Measurements from ENCODE around the gene AACS. TPM values are rescaled to one million over a fixed set of nuclear protein-coding genes. Genes with fewer than 3 reads are reported as not detected.

The AACS gene
- total and polyA plus RNA-seq, 2 donors (not counting 1 experiment from before 2014, with no cell fraction given), result 6.1 to 20.8 TPM

DNA sequence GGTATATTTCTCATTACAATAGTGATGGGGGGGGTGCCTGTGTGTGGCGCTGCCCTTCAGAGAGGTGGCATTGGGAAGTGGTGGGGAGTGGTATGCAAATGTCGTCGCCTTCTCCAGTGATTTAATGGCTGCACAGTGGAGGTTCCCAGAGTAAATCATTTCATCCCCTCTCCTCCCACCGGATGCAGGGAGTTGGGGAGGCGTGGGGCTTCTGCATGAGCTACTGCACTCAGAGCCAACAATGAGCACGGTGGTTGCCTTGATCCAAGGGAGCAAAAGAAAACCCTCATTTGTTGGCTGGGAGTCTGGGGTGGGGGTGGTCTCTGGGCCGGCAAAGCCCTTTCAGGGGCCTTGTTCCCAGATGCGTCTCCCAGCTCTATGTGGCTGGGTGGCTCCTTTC is 124.3 kb downstream of the AACS start:
- H3K27me3 ChIP-seq (replicated peaks in 1 of 4; ENCODE audit: control extremely low read depth in 1 of 4, control insufficient read depth in 3 of 4, insufficient read depth in 4 of 4, low read length in 3 of 4), result peaks cover 0 to 73% (median 29%) of the 10 kb centered on the region in 4 experiments
- Mint-ChIP-seq H3K27ac (no peak overlapping the region), H3K4me3 (no peak overlapping the region), H3K27me3 (peaks cover 62% of the 10 kb centered on the region), H3K9me3 (ENCODE audit: insufficient read depth) (no peaks in the 10 kb centered on the region), H3K4me1 (peaks cover 22% of the 10 kb centered on the region)
- H3K9me3 ChIP-seq (ENCODE audit: control extremely low read depth in 1 of 3, control insufficient read depth in 2 of 3, insufficient read depth in 1 of 3, low read length in 2 of 3), result peaks cover 0 to 6% (median 0%) of the 10 kb centered on the region in 3 donors
- H3K4me2 ChIP-seq (replicated peaks; ENCODE audit: low read depth, low read length, poor library complexity, severe bottlenecking), result no peak overlapping the region
- ChIA-PET CTCF (interaction anchor here (1.2 kb wide), 1 partner anchor 11 kb away, joined by 3 read pairs; no protein-coding TSS in a partner anchor), POLR2A (no interaction called here)
- TF ChIP-seq CTCF (IDR thresholded peaks at IDR 0.05), result no peak
- TF ChIP-seq EZH2 (IDR thresholded peaks at IDR 0.05; ENCODE audit: borderline replicate concordance, insufficient read depth, low read depth, low read length, poor library complexity, severe bottlenecking), result no peak
- H4K20me1 ChIP-seq (ENCODE audit: control insufficient read depth, insufficient read depth, low read length, poor library complexity, severe bottlenecking), result no peaks in the 10 kb centered on the region
- no peak for ATAC-seq (ENCODE audit: low read depth)
- H3K4me1 ChIP-seq (ENCODE audit: control insufficient read depth in 2 of 2, insufficient read depth in 2 of 2, low read length in 2 of 2), result peaks cover 19 to 26% of the 10 kb centered on the region in 2 donors
- H3K79me2 ChIP-seq (ENCODE audit: control insufficient read depth, insufficient read depth, low read length), result no peaks in the 10 kb centered on the region
- intact Hi-C loops (cut with micrococcal nuclease), result loop anchor here (10.0 kb wide), 2 partner anchors 355 to 1555 kb away; no protein-coding TSS in a partner anchor
- H3K9ac ChIP-seq (ENCODE audit: low read length), result no peak overlapping the region
- H2AFZ ChIP-seq (ENCODE audit: insufficient read depth, low read depth, low read length, poor library complexity, severe bottlenecking), result no peak overlapping the region
- H3K4me3 ChIP-seq (ENCODE audit: control extremely low read depth in 1 of 5, extremely low read depth in 1 of 5, insufficient read depth in 1 of 5, low read depth in 2 of 5, low read length in 4 of 5), result no peak overlapping the region
- H3K36me3 ChIP-seq (replicated peaks in 1 of 2; ENCODE audit: control extremely low read depth in 1 of 2, control insufficient read depth in 1 of 2, extremely low read depth in 1 of 2, insufficient read depth in 2 of 2, low read length in 1 of 2), result no peaks in the 10 kb centered on the region
- DNase-seq, result no peak
- H3K27ac ChIP-seq (ENCODE audit: low read length in 2 of 2), result no peak overlapping the region
- WGBS (ENCODE audit: insufficient coverage), result 38% methylated on average over 4 of the region's 8 CpGs

GRCh38 chr12:125191361-125192087 is 126.3 kb downstream of the AACS start:
- H3K36me3 ChIP-seq (replicated peaks in 1 of 2; ENCODE audit: control extremely low read depth in 1 of 2, control insufficient read depth in 1 of 2, extremely low read depth in 1 of 2, insufficient read depth in 2 of 2, low read length in 1 of 2), result no peaks in the 10 kb centered on the region
- no peak for TF ChIP-seq CTCF (IDR thresholded peaks at IDR 0.05)
- no peak for TF ChIP-seq EZH2 (IDR thresholded peaks at IDR 0.05; ENCODE audit: borderline replicate concordance, insufficient read depth, low read depth, low read length, poor library complexity, severe bottlenecking)
- Mint-ChIP-seq H3K9me3 (ENCODE audit: insufficient read depth) (no peaks in the 10 kb centered on the region), H3K4me3 (no peak overlapping the region), H3K27me3 (peaks cover 69% of the 10 kb centered on the region), H3K27ac (no peak overlapping the region), H3K4me1 (peaks cover 15% of the 10 kb centered on the region)
- no peak overlapping the region for H3K9ac ChIP-seq (ENCODE audit: low read length)
- no peak overlapping the region for H2AFZ ChIP-seq (ENCODE audit: insufficient read depth, low read depth, low read length, poor library complexity, severe bottlenecking)
- H3K79me2 ChIP-seq (ENCODE audit: control insufficient read depth, insufficient read depth, low read length), result no peaks in the 10 kb centered on the region
- H3K4me2 ChIP-seq (replicated peaks; ENCODE audit: low read depth, low read length, poor library complexity, severe bottlenecking), result no peak overlapping the region
- peaks cover 16 to 22% of the 10 kb centered on the region in 2 donors for H3K4me1 ChIP-seq (ENCODE audit: control insufficient read depth in 2 of 2, insufficient read depth in 2 of 2, low read length in 2 of 2)
- no peak for DNase-seq
- H3K4me3 ChIP-seq (ENCODE audit: control extremely low read depth in 1 of 5, extremely low read depth in 1 of 5, insufficient read depth in 1 of 5, low read depth in 2 of 5, low read length in 4 of 5), result no peak overlapping the region
- peaks cover 0 to 59% (median 26%) of the 10 kb centered on the region in 4 experiments for H3K27me3 ChIP-seq (replicated peaks in 1 of 4; ENCODE audit: control extremely low read depth in 1 of 4, control insufficient read depth in 3 of 4, insufficient read depth in 4 of 4, low read length in 3 of 4)
- WGBS (ENCODE audit: insufficient coverage), result 45% methylated on average over 9 of the region's 10 CpGs
- ATAC-seq (ENCODE audit: low read depth), result no peak
- POLR2A ChIA-PET, result no interaction called here
- no peaks in the 10 kb centered on the region for H3K9me3 ChIP-seq (ENCODE audit: control extremely low read depth in 1 of 3, control insufficient read depth in 2 of 3, insufficient read depth in 1 of 3, low read length in 2 of 3)
- CTCF ChIA-PET, result interaction anchor here (1.0 kb wide), 1 partner anchor 9 kb away, joined by 3 read pairs; no protein-coding TSS in a partner anchor
- H3K27ac ChIP-seq (ENCODE audit: low read length in 2 of 2), result no peak overlapping the region
- intact Hi-C loops (cut with micrococcal nuclease), result no loop called here
- H4K20me1 ChIP-seq (ENCODE audit: control insufficient read depth, insufficient read depth, low read length, poor library complexity, severe bottlenecking), result no peaks in the 10 kb centered on the region
